ENCODE data around the gene SMAD6.

- no peak for TF ChIP-seq POLR2AphosphoS5 (IDR thresholded peaks at IDR 0.05)
- no peak for TF ChIP-seq CTCF (IDR thresholded peaks at IDR 0.05)
- TF ChIP-seq POLR2A (IDR thresholded peaks at IDR 0.05; ENCODE audit: low read depth) = no peak
- TF ChIP-seq EP300 (IDR thresholded peaks at IDR 0.05) = no peak
Measured at GRCh38 chr15:66653398-66653797, 48.6 kb upstream of the SMAD6 start.
